HG02981 (cell line): Measurements from ENCODE around the gene KLHL29.
"Not testable (repeated sequence)": the region's sequence is repeated elsewhere in the genome, so short reads cannot be mapped to it uniquely, and the experiment has no call there.

Experiments used
- ATAC-seq: cut with Tn5 transposase; IDR thresholded peaks from one replicate; pipeline ENCODE4 v1.9.1; 2021; ENCODE audit warnings: mild to moderate bottlenecking, moderate library complexity; ENCODE audit not compliant: unreplicated experiment

KLHL29 gene

DNA sequence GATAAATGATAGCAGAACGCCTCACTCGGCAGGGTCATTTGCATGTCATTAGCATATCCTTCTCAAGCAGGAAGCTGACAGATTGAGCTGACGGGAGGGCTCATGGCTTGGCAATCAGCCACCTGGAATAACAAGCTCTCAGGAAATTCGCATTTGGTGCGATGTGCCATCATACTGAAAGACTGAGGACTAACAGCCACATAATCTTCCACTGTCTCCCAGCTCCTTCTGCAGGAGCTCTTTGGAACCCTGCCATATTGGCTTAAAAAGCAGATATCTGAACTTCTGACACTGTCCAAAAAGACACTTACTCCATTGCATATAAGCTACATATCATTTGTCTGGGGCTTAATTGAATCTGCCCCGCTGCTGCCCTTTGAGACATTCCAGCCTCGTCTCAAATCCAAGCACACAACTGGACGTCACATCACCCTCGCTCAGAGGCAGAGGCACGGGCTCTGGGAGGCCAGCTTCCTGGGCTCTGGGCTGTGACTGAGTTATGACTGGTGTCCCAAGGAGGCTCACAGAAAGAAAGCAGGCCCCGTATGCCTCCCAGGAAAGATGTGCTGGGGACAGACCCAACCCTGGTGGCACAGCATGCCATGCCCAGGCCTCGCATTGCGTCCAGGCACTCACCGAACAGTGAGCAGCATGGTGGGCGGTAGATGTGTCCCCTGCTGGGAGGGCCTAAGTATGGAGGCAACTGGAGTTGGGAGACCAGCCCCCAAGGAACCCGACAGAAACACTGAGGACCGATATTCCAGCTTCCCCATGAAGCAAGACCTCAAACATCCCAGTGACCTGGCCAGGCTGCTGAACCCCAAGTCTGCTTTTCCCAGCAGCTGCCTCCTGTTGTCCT is 314.0 kb downstream of the KLHL29 start:
- ATAC-seq, result no peak

DNA sequence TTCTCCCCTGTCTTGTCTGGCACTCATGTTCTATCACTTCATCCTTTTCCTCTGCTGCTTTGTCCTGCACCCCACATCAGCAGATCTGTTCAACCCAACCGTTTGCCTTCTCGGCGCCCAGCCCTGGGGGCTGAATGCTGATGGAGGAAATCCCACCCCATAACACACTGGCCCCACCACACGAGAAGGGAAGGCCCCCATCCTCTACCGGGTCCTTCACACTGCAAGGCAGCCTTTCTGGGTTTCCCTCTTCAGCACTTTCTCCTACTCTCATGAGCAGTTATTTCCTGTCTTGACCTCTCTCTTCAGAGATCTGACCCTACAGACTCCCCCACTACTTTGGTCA is 314.6 kb downstream of the KLHL29 start:
- no peak for ATAC-seq

GRCh38 chr2:23700627-23701026 is 315.6 kb downstream of the KLHL29 start:
- ATAC-seq, result no peak

GRCh38 chr2:23703037-23703582 is 318.1 kb downstream of the KLHL29 start:
- no peak for ATAC-seq

- ATAC-seq, result no peak
Observed at GRCh38 chr2:23703583-23704385, 318.8 kb downstream of the KLHL29 start.

- ATAC-seq, result no peak
Observed at GRCh38 chr2:23705771-23706612, 321.0 kb downstream of the KLHL29 start.

DNA sequence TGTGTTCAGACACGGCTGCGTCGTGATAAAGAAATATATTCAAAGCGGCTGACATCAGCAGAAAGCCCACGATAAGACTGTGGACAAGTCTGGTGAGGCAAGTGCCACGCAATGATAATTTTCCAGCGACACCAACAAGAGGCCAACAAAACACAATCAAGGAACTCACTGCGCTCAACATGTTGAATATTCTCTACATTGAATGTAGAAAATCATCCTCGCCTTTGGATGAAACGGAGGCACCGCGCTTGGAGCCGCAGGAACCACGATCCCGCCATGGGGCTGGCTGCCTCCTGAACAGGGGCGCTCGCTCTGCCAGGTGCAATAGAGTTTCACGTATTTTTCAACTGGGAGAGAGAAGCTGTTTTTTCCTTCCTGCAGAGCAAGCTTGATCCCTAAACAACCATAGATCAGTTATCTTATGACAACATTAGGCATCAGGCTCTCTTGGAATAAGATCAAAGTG is 321.7 kb downstream of the KLHL29 start:
- no peak for ATAC-seq

DNA sequence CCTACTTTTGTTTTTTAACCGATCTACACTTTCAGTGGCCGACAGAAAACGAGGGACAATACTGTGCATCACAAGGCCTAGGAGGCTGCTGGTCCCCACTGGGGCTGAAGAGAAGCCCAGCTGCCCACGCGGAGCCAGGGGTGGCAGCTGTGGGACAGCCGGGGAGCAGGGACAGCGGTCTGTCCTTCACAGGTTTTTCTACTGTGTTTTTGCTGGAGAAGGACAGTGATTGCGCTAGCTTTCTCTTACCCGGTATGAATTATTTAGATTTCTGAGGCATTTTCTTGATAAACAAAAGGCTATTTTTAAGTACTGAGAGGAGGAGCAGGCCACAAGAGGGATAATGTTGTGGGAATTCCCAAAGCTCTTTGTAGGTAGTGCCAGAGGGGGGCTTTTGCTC is 322.1 kb downstream of the KLHL29 start:
- no peak for ATAC-seq

DNA sequence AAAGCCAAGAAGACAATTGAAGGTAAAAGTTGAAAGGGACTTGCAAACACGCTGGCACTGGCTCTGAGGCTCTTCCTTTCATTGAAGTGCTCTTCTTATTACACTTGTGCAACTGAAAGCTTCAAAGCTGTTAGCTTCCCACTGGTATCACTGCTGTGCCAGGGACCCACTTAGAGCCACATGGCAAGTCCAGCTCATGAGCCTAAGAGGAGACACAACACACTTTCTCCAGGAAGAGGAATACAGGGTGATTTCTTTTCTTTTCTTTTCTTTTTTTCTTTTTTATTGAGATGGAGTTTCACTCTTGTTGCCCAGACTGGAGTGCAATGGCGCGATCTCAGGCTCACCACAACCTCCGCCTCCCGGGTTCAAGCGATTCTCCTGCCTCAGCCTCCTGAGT is 323.8 kb downstream of the KLHL29 start:
- no peak for ATAC-seq

- no peak for ATAC-seq
Observed at GRCh38 chr2:23709311-23709710, 324.3 kb downstream of the KLHL29 start.

- no peak for ATAC-seq
Observed at GRCh38 chr2:23711979-23712755, 327.2 kb downstream of the KLHL29 start.

DNA sequence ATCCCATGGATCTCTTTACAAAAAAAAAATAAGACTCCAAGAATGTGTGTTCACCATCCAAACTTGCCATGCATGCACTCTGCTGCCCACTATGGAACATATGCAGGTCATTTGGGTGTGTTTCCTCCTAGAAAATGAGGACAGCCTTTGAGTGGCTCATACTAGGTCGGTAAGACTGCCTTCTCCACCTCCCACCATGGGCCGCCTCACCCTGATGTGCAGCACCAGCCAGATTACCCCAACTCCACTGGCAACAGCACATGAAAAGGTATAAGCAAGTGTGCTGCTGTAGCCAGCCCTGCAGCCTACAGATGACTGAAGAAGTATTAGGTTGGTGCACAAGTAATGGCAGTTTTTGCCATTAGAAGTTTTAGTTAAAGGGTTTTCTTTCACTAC is 327.8 kb downstream of the KLHL29 start:
- ATAC-seq, result no peak

- no peak for ATAC-seq
Observed at GRCh38 chr2:23713351-23713750, 328.4 kb downstream of the KLHL29 start.

- ATAC-seq, result no peak
Observed at GRCh38 chr2:23718931-23719700, 334.1 kb downstream of the KLHL29 start.

DNA sequence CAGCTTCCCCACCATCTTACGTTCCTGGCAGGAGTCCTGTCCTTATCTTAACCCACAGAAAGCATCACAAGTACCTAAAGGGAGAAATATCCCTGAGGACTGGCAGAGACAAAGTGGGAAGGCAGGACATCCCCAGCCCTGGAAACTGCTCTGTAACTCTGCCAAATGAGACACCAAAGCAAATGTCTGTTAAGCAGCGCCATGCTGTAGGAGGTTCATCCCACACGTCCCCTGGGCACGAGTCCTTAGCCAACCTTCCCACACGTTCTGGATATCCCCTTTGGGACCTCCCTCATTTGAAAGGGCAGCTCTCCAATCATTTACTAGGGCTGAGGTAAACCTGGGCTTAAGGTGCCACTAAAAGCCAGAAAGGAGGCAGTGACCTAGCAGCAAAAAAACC is 334.7 kb downstream of the KLHL29 start:
- ATAC-seq, result no peak

- ATAC-seq, result no peak
Observed at GRCh38 chr2:23720705-23721453, 335.9 kb downstream of the KLHL29 start.

DNA sequence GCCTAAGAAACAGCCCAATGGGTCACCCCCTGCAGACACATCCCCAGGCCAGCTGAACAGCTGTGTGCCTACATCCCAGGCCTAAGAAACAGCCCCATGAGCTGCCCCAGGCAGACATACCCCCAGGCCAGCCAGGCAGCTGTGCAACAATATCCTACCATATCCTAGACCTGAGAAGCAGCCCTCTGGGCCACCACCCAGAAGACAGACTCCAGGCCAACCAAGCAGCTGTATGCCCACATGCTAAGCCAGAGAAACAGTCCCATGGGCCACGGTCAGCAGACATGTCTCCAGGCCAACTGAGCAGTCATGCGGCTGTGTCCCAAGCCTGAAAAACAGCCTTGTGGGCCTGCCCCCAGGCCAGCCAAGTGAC is 336.5 kb downstream of the KLHL29 start:
- no peak for ATAC-seq

DNA sequence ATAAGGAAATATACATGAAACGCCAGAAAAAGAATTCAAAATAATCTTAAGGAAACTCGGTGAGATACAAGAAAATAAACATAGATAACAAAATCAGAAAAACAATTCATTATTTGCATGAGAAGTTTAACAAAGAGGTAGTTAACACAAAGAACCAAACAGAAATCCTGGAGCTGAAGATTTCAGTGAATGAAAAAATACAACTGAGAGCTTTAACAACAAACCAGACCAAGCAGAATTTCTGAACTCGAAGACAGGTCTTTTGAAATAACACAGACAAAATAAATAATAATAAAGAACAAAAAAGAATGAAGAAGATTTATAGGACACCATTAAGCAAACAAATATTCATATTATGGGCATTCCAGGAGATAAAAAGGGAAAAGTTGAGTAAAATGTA is 337.3 kb downstream of the KLHL29 start:
- no peak for ATAC-seq

DNA sequence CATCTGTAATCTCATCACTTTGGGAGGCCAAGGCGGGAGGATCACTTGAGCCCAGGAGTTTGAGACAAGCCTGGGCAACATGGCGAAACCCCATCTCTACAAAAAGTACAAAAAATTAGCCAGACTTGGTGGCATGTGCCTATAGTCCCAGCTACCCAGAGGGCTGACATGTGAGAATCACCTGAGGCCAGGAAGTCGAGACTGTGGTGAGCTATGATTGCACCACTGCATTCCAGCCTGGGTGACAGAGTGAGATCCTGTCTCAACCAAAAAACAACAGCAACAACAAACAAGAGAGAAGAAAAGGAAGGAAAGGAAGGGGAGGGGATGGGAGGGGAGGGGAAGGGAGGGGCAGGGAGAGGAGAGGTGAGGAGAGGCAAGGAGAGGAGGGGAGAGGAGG is 338.1 kb downstream of the KLHL29 start:
- ATAC-seq, result not testable (repeated sequence)
